Body of pancreas (tissue), 4 donors: ENCODE data around the gene PFKFB3.

ENCODE experiments used
- CTCF ChIP-seq, 7 experiments: fragments of 450-650 bp in 4 of 7; fragments of 200-600 bp in 3 of 7; sonication (generic) in 3 of 7; IDR thresholded peaks; one replicate each; pipeline ENCODE4 v1.5.1; 2016 to 2019; ENCODE audit warnings: antibody characterized with exemption in 7 of 7
- POLR2A ChIP-seq, 3 donors: fragments of 450-650 bp; IDR thresholded peaks; one replicate each; pipeline ENCODE4 v1.6.1; 2016; ENCODE audit warnings: antibody characterized with exemption in 3 of 3, mild to moderate bottlenecking in 2 of 3

- TF ChIP-seq CTCF (IDR thresholded peaks at IDR 0.05), result no peak
- no peak for TF ChIP-seq POLR2A (IDR thresholded peaks at IDR 0.05)
These were observed 53.7 kb downstream of the PFKFB3 start for GRCh38 chr10:6256439-6256838.
